ENCODE results near the gene OXTR.
A peak's percentile ranks its signal among the peaks of the same experiment; 100 is the strongest.

Gene OXTR

DNA sequence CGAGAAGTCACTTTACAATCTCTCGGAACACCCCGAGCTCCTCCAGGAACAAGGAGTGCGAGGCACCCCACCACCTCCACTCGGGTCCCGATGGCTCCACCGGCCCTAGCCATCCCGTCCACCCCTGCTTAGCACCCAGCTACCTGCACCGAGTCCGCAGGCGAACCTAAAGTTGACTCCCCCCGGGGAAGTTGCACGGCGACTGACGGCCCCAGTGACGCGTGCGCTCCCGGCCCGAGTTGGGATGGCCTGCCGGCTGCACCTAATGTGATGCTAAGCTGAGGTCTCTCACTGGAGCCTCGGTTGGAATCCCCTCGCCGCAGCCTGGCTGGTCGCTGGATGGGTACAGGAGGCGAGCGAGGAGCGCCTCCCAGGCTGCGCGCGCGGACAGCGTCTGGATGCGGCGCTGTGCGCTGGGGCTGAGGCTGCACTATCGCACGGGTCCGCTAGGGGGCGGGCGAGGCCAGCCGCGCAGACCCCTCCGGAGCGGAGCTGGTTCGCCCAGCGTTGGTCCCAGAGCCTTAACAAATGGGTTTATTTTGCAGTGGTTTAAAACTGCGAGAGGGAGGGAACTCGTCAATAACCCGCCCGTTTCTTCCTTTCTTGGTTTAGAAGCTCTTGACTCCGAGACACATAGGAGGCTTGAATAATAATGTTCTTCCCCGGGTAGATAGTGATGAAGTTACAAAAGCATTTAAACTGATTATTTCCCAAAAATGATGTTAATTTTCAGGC, at the start of gene OXTR:
Gene OXTR (minus strand): TSS at position 526 of the 735 bp plus-strand sequence. CDS start 1,426 bp downstream, outside the sequence.
- peak; percentile 71 for DNase-seq

GRCh38 chr3:8817486-8817885, 48.1 kb upstream of the OXTR start:
- no peak for DNase-seq

DNA sequence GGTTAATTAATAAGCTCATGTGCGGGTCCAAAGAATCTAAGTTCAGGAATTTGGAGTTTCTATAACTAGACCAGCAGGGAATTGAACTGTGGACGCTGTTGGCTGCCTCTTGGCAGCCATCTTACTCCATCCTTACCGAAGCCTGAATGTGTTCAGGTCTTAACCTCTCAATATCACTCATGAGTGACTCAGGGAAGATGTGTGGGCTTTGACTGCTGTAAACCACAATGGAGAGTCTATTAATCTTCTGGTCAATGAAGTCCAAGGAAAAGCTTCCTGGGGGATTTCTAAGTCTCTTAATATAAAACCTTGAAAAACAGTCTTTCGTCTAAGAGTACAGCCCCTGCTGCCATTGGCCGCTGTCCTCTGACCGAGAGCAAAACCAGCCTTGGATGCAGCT, 46.7 kb upstream of the OXTR start:
- DNase-seq: no peak

- no peak for DNase-seq
Measured at GRCh38 chr3:8813411-8813810, 44.0 kb upstream of the OXTR start.

GRCh38 chr3:8810561-8810960, 41.1 kb upstream of the OXTR start:
- DNase-seq: no peak

DNA sequence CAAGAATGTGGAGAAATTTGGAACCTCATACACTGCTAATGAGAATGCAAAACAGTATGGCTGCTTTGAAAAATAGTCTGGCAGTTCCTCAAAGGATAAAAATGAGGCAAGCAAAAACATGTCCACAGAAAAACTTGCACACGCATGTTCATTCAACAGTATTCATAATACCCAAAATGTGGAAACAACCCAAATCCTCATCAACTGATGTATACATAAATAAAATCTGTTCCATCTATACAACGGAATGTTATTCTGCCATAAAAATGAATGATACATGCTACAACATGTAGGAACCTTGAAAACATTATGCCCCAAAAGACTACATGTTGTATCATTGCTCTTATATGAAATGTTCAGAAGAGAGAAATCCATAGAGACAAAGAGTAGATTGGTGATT, 36.4 kb upstream of the OXTR start:
- no peak for DNase-seq

DNA sequence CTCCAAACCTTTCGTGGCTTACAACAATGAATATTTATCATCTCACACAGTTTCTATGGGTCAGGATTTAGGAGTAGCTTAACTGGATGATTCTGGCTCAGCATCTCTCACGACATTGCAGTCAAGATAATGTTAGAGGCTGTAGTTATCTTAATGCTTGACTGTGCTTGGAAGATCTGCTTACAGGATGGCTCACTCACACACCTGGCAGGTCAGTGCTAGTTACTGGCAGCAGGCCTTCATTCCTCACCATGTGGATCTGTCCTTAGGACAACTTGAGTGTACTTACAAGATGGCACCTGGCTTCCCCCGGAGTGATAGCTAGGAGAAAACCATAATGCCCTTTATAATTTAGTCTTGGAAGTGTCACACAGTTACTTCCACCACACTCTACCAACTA, 32.8 kb upstream of the OXTR start:
- no peak for DNase-seq

DNA sequence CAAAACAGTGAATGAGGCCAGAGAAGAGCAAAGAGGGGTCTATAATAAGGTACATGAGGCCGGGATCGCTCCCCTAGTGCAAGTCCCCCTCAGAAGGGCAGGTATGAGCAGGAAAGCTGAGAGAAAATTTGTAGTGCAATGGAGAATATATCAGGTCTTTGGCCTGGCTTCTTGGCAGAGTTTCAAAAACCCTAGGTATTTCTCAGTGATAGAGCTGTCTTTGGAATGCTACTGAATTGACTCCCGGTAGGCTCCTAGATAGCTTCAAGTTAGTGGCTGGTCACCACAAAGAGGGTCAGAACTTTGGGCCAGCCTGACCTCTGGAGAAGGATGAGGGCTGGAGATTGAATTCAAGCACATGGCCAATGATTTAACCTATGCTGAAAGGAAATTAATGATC, 30.6 kb upstream of the OXTR start:
- no peak for DNase-seq

GRCh38 chr3:8794247-8794646, 24.8 kb upstream of the OXTR start:
- DNase-seq: no peak

GRCh38 chr3:8793242-8793641, 23.8 kb upstream of the OXTR start:
- DNase-seq: no peak

GRCh38 chr3:8790529-8790928, 21.1 kb upstream of the OXTR start:
- no peak for DNase-seq

DNA sequence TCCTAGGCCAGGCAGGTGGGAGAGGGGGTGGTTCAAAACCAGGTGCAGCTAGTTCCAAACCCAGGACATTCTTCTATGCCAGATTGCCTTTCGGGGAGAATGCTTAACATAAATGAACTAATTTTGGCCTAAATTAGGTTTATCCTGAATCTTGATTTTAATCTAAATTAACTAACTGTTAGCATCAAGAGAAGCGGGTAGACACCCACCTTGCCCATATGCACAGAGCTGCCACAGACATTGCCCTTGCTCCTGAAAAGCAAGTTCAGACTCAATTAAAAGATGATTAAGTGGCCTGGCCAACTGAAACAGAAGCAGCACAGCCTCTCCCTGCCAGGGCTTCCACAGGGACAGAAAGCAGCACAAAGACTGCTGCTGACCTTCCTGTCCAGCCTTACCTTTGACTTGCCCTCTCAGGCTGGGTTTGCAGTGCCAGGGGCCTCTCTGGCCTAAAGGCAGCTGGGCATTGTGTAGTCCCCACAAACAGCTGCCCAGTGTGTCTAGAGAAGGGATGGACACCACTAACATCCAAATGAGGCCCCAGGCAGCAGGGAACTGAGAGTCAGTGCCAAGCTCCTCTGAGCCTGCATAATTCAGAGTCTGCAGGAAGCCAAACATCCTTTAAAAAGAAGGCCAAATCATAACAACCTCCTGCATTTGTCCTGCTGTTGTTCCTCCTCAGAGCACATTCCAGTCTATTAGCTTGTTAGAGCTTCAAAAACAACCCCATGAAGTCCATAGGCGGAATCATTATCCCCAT, 15.4 kb upstream of the OXTR start:
- DNase-seq: no peak

GRCh38 chr3:8780279-8780678, 10.9 kb upstream of the OXTR start:
- DNase-seq: no peak

DNA sequence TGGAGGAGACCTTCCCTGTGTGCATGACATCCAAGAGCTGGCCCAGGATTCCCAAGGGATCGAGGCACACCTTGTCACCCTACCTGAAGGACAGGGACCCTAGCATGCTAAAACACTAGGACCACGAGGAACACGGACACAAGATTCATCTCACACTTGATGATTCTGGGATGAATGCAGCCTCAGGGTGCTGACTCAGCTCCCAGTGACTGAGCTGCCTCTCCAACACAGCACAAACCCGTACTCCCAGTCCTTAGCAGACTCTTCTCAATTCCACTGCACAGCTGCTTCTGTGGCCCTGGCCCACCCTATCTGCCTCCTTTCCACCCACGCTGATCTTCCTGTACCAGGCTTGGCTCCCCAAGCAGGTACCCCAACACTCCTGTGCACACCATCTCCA, 9.1 kb upstream of the OXTR start:
- no peak for DNase-seq

- no peak for DNase-seq
Measured at GRCh38 chr3:8777978-8778267, 8.5 kb upstream of the OXTR start.

GRCh38 chr3:8777201-8777977, 8.0 kb upstream of the OXTR start:
- no peak for DNase-seq

- DNase-seq: no peak
Measured at GRCh38 chr3:8776406-8776805, 7.0 kb upstream of the OXTR start.

- no peak for DNase-seq
Measured at GRCh38 chr3:8775602-8776001, 6.2 kb upstream of the OXTR start.

- no peak for DNase-seq
Measured at GRCh38 chr3:8775181-8775580, 5.8 kb upstream of the OXTR start.

DNA sequence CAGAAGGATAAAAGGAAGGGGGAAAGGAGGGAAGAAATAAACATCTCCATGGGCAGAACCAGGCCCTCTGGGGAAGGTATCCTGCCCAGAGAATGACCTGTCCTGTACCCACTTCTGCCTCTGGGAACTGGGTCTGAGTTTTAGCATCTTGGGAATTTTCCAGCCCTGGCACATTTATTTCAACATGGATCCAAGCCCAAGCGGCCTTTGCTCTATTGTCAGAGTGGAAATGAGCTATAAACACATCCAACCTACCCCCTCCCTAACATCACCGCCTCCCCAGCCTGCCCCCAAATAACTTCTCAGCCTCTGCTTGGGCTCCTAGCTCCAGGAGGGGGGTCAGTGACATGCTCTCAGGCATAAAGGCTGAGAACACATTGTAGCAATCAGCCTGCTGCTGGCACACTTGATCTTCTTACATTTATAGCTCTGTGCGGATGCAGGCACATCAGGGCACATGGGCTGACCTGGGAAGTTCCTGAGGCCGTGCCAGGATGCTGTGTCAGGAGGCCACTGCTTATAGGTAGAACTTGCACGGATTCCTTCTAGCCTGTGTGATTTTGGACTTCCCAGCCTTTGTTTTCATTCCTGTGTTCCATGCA, 4.6 kb upstream of the OXTR start:
- no peak for DNase-seq

- DNase-seq: peak; percentile 17
Measured at GRCh38 chr3:8768364-8769087, 887 bp downstream of the OXTR start.

DNA sequence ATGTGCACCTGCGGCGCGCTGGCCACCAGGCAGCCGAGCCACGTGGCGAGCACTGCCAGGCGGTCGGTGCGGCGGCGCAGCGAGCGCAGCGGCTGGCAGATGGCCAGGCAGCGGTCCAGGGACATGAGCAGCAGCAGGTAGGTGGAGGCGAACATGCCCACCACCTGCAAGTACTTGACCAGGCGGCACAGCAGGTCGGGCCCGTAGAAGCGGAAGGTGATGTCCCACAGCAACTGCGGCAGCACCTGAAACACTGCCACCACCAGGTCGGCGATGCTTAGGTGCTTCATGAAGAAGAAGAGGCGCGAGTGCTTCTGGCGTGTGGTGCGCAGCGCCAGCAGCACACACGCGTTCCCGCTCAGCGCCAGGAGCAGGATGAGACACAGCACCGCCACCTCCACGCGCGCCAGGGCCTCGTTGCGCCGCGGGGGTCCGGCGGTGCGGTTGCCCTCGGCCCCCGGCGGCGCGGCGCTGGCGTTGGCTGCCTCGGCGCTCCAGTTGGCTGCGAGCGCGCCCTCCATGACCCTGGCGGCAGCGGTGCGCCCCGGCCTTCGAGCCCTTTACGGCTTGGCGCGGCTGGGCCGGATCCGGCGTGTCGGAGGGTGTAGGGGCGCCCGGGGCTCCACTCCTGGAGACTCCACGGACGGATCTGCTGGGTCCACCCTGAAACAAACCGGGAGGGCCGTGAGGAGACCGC, 1.6 kb downstream of the OXTR start:
- peak; percentile 51 for DNase-seq

Measured in stimulated activated CD4-positive, alpha-beta T cell treated with anti-CD3 and anti-CD28 coated beads, Interleukin-15, amount 100 ng/mL, for 24 hours (primary cell).